Measurements from ENCODE around the gene DCHS2. TPM values are rescaled to one million over a fixed set of nuclear protein-coding genes. Genes with fewer than 3 reads are reported as not detected.

DCHS2 gene
- total and polyA plus RNA-seq, 2 of the 8 experiments (the other 6 are each of a cell fraction or from before 2014, with no cell fraction given) = 0.54 to 2.6 TPM

DNA sequence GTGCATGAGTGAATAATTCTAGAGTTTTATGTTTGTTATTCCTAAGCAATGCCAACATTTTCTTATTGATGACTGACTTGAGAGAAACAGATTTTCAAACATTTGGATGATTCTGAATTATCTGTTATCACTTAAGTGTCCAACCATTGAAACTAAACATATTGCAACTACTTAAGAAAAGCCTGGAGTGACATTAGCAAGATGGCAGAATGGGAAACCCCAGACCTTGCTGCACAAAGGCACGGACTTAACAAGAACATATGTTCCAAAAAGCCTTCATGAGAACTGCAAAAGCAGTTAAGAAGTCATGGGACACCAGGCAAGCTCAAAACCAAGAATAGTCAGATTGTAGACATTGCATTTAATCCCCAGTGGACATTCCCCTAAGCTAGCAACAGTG, 215.1 kb downstream of the DCHS2 start:
- Histone ChIP-seq H3K27me3 (replicated peaks in 1 of 4; ENCODE audit: control insufficient read depth in 3 of 4, extremely low read depth in 1 of 4, insufficient read depth in 3 of 4, low read length in 3 of 4) (peaks cover 0 to 2% (median 0%) of the 10 kb centered on the region in 4 experiments; a peak in 1 of 7 replicates), H3K18ac (ENCODE audit: extremely low read depth, low read length) (no peak overlapping the region), H3K9me3 (ENCODE audit: insufficient read depth in 2 of 2, low read depth in 1 of 2, low read length in 1 of 2) (no peaks in the 10 kb centered on the region; a peak in 1 of 4 replicates), H3K79me1 (ENCODE audit: low read depth, low read length) (no peaks in the 10 kb centered on the region), H3K23ac (ENCODE audit: insufficient read length) (no peak overlapping the region), H3K9ac (replicated peaks in 1 of 4; ENCODE audit: extremely low read depth in 1 of 4, low read depth in 3 of 4, low read length in 3 of 4) (no peak overlapping the region), H4K8ac (ENCODE audit: extremely low read depth, insufficient read depth, low read length) (no peak overlapping the region), H2AFZ (ENCODE audit: low read length) (peak overlapping the region; percentile 33; the same call in 1 of the 2 replicates), H2BK20ac (ENCODE audit: low read length) (0 out of 2 replicates have a peak overlapping the region, but pooled peaks have one; percentile 44), H4K20me1 (replicated peaks in 1 of 2; ENCODE audit: control insufficient read depth in 1 of 2, insufficient read depth in 2 of 2, low read length in 2 of 2) (no peaks in the 10 kb centered on the region), H2BK15ac (ENCODE audit: low read length) (peak overlapping the region; percentile 66; the same call in 1 of the 2 replicates), H3K56ac (replicated peaks; ENCODE audit: insufficient read length, low read depth, low read length) (no peak overlapping the region), H3K36me3 (ENCODE audit: control insufficient read depth in 2 of 4, insufficient read depth in 4 of 4, low read length in 3 of 4) (peaks cover 0 to 2% (median 0%) of the 10 kb centered on the region in 4 experiments; a peak in 1 of 8 replicates), H3K14ac (ENCODE audit: insufficient read length) (no peak overlapping the region), H2BK12ac (ENCODE audit: low read depth, low read length) (no peak overlapping the region), H3K23me2 (ENCODE audit: low read depth, low read length) (no peaks in the 10 kb centered on the region), H3K79me2 (ENCODE audit: control insufficient read depth in 1 of 2, insufficient read depth in 2 of 2, low read length in 2 of 2) (no peaks in the 10 kb centered on the region), H4K91ac (replicated peaks; ENCODE audit: insufficient read length, low read length) (no peak overlapping the region), H2BK120ac (replicated peaks; ENCODE audit: low read depth, low read length) (no peak overlapping the region), H3K4me1 (replicated peaks in 1 of 4; ENCODE audit: control insufficient read depth in 3 of 4, insufficient read depth in 4 of 4, low read length in 3 of 4) (peaks cover 0 to 6% (median 4%) of the 10 kb centered on the region in 4 experiments; a peak in 3 of 7 replicates), H2AK5ac (ENCODE audit: low read depth, low read length) (no peak overlapping the region), H3K4me2 (ENCODE audit: insufficient read depth in 1 of 2, low read depth in 2 of 2, low read length in 2 of 2) (no peak overlapping the region), H3K27ac (ENCODE audit: low read depth, low read length) (peak overlapping the region; percentile 45; the same call in 1 of the 2 replicates), H4K5ac (ENCODE audit: insufficient read length, low read depth, low read length) (no peak overlapping the region), H3K4ac (replicated peaks; ENCODE audit: insufficient read length, low read depth, low read length) (no peak overlapping the region), H3K4me3 (ENCODE audit: extremely low read depth in 1 of 4, insufficient read depth in 2 of 4, low read depth in 3 of 4, low read length in 4 of 4) (no peak overlapping the region), H2BK5ac (ENCODE audit: low read depth, low read length) (no peak overlapping the region)
- FAIRE-seq = no peak
- DNase-seq (ENCODE audit: low read depth in 1 of 2, low spot score in 2 of 2) = no peak
- ChIA-PET CTCF (ENCODE audit: partially characterized antibody) (interaction anchor here (0.8 to 1.8 kb wide), 8 partner anchors 13 to 231 kb away, joined by 3 to 7 read pairs (median 4); no protein-coding TSS in a partner anchor), POLR2A (ENCODE audit: partially characterized antibody) (interaction anchor here (1.4 kb wide), 2 partner anchors 274 to 486 kb away, joined by 3 to 5 read pairs; partner anchors contain the start of gene PLRG1)
- WGBS, 2 experiments (ENCODE audit: extremely low coverage in 1 of 2, insufficient coverage in 1 of 2, insufficient read length in 1 of 2, insufficient replicate concordance in 2 of 2, low coverage in 1 of 2, low lambda C conversion rate in 2 of 2, missing lambda C conversion rate in 1 of 2) = 81% methylated on average over 1 of the region's 1 CpG; no CpG with 5 or more reads in 1 of the 2 experiments
- TF ChIP-seq RBBP5 (IDR thresholded peaks at IDR 0.05; ENCODE audit: borderline replicate concordance, low read depth, low read length) (no peak), CHD2 (IDR thresholded peaks at IDR 0.05; ENCODE audit: low read length) (no peak), NRF1 (IDR thresholded peaks at IDR 0.05; ENCODE audit: low read depth, low read length) (no peak), FOSL1 (IDR thresholded peaks at IDR 0.05; ENCODE audit: insufficient read depth, low read depth, low read length) (no peak), KDM1A (IDR thresholded peaks at IDR 0.05; ENCODE audit: borderline replicate concordance, low read length) (no peak), TEAD4 (IDR thresholded peaks at IDR 0.05; ENCODE audit: low read depth, low read length) (no peak), CBX8 (IDR thresholded peaks at IDR 0.05; ENCODE audit: borderline replicate concordance, low read depth, low read length) (no peak), NANOG (IDR thresholded peaks at IDR 0.05; ENCODE audit: insufficient read depth, low read depth, low read length, poor library complexity, severe bottlenecking) (no peak), KDM5A (IDR thresholded peaks at IDR 0.05; ENCODE audit: low read length) (no peak), CTBP2 (IDR thresholded peaks at IDR 0.05; ENCODE audit: borderline replicate concordance, insufficient read depth, insufficient read length, low read length) (no peak)

Measured in H1 (cell line).